Neural cell (in vitro differentiated cells): ENCODE measurements around the gene SMIM10L1. TPM values are rescaled to one million over a fixed set of nuclear protein-coding genes. Genes with fewer than 3 reads are reported as not detected.

Source experiments
- H2AFZ ChIP-seq: fragments of 200-600, 300-800 bp; sonication (generic), shearing (Covaris generic); 2 replicates; pipeline ENCODE4 v1.6.0; 2014; ENCODE audit warnings: low read depth, mild to moderate bottlenecking, antibody characterized with exemption, low read length, moderate library complexity
- H3F3A ChIP-seq: fragments of 200-600 bp; shearing (Covaris generic); 2 replicates; pipeline ENCODE4 v1.6.1; 2016; ENCODE audit warnings: mild to moderate bottlenecking, moderate library complexity, mixed read lengths, antibody characterized with exemption, low read length; ENCODE audit not compliant: insufficient read depth, poor library complexity, severe bottlenecking
- H3K27ac ChIP-seq: fragments of 200-600, 300-800 bp; sonication (generic), shearing (Covaris generic); 2 replicates; pipeline ENCODE4 v1.5.1; 2014; ENCODE audit warnings: mild to moderate bottlenecking, low read length, moderate library complexity
- H3K27me3 ChIP-seq: fragments of 300-800, 200-600 bp; sonication (generic), shearing (Covaris generic); 2 replicates; pipeline ENCODE4 v1.6.0; 2014; ENCODE audit warnings: mild to moderate bottlenecking, low read depth, low read length, moderate library complexity; ENCODE audit not compliant: insufficient read depth
- H3K36me3 ChIP-seq: fragments of 300-800, 200-600 bp; sonication (generic), shearing (Covaris generic); 2 replicates; pipeline ENCODE4 v1.5.1; 2014; ENCODE audit warnings: mild to moderate bottlenecking, antibody characterized with exemption, low read length, moderate library complexity; ENCODE audit not compliant: insufficient read depth
- H3K4me2 ChIP-seq: fragments of 300-800, 200-600 bp; sonication (generic), shearing (Covaris generic); 2 replicates; pipeline ENCODE4 v1.6.0; 2014; ENCODE audit warnings: mild to moderate bottlenecking, low read length
- H3K4me3 ChIP-seq: fragments of 300-800, 200-600 bp; sonication (generic), shearing (Covaris generic); 2 replicates; pipeline ENCODE4 v1.5.1; 2014; ENCODE audit warnings: mild to moderate bottlenecking, low read length, moderate library complexity
- H3K79me2 ChIP-seq: fragments of 200-600 bp; shearing (Covaris generic); replicated peaks from 2 replicates; pipeline ENCODE4 v1.6.0; 2014; ENCODE audit warnings: mild to moderate bottlenecking, low read length, moderate library complexity; ENCODE audit not compliant: insufficient read depth
- H3K9ac ChIP-seq: fragments of 300-800, 200-600 bp; sonication (generic), shearing (Covaris generic); 2 replicates; pipeline ENCODE4 v1.6.1; 2016; ENCODE audit warnings: mild to moderate bottlenecking, low read length, mixed read lengths
- H3K9me2 ChIP-seq: fragments of 200-600 bp; shearing (Covaris generic); 2 replicates; pipeline ENCODE4 v1.6.1; 2016; ENCODE audit warnings: mild to moderate bottlenecking, low read length, mixed read lengths; ENCODE audit not compliant: insufficient read depth
- H3K9me3 ChIP-seq: fragments of 200-600, 300-800 bp; sonication (generic), shearing (Covaris generic); 2 replicates; pipeline ENCODE4 v1.6.1; 2016; ENCODE audit warnings: mild to moderate bottlenecking, mixed run types, low read length, moderate library complexity, mixed read lengths
- H4K20me1 ChIP-seq: fragments of 200-600 bp; shearing (Covaris generic); 2 replicates; pipeline ENCODE4 v1.6.1; 2016; ENCODE audit warnings: mild to moderate bottlenecking, mixed run types; ENCODE audit not compliant: insufficient read depth
- CTCF ChIP-seq: fragments of 450-650 bp; IDR thresholded peaks from 2 replicates; pipeline ENCODE4 v1.5.1; 2014; ENCODE audit warnings: antibody characterized with exemption, mild to moderate bottlenecking, moderate library complexity; ENCODE audit not compliant: poor library complexity, severe bottlenecking
- EP300 ChIP-seq: fragments of 450-650 bp; conservative IDR thresholded peaks from 2 replicates; pipeline ENCODE4 v1.6.1; 2014; ENCODE audit warnings: antibody characterized with exemption, mild to moderate bottlenecking, moderate library complexity; ENCODE audit not compliant: poor library complexity, severe bottlenecking
- EZH2 ChIP-seq: fragments of 200-600, 300-800 bp; shearing (Covaris generic), sonication (generic); IDR thresholded peaks from 2 replicates; pipeline ENCODE4 v1.6.1; 2014; ENCODE audit warnings: antibody characterized with exemption, low read length, borderline replicate concordance, mild to moderate bottlenecking; ENCODE audit not compliant: insufficient read depth, poor library complexity, severe bottlenecking
- MXI1 ChIP-seq: fragments of 450-650 bp; conservative IDR thresholded peaks from 2 replicates; pipeline ENCODE4 v1.6.1; 2014; ENCODE audit warnings: antibody characterized with exemption, mild to moderate bottlenecking; ENCODE audit not compliant: poor library complexity, severe bottlenecking
- POLR2AphosphoS5 ChIP-seq: IDR thresholded peaks from 2 replicates; pipeline ENCODE4 v1.6.1; 2012
- RAD21 ChIP-seq: fragments of 450-650 bp; conservative IDR thresholded peaks from 2 replicates; pipeline ENCODE4 v1.6.1; 2014; ENCODE audit warnings: antibody characterized with exemption, mild to moderate bottlenecking, moderate library complexity
- REST ChIP-seq: IDR thresholded peaks from 2 replicates; pipeline ENCODE4 v1.6.1; 2012; ENCODE audit warnings: borderline replicate concordance
- SMC3 ChIP-seq: fragments of 450-650 bp; conservative IDR thresholded peaks from 2 replicates; pipeline ENCODE4 v1.6.1; 2014; ENCODE audit warnings: antibody characterized with exemption, mild to moderate bottlenecking, moderate library complexity; ENCODE audit not compliant: poor library complexity
- TAF1 ChIP-seq: IDR thresholded peaks from 2 replicates; pipeline ENCODE4 v1.6.1; 2012; ENCODE audit warnings: low read depth
- polyA plus RNA-seq: library from polyadenylated mRNA; depleted of rRNA; stranded (reverse); fragments of >200 nt; gene quantifications from 2 replicates; pipeline ENCODE4 v1.2.3, GENCODE V29; 2014

Gene SMIM10L1
- polyA plus RNA-seq, 1 donor from 2014 or later: 22.0 TPM

- Histone ChIP-seq H3K9me2 (no peaks in the 10 kb centered on the region), H3K36me3 (no peaks in the 10 kb centered on the region), H3K4me3 (no peak overlapping the region), H4K20me1 (no peaks in the 10 kb centered on the region), H3K4me2 (no peak overlapping the region), H3F3A (no peaks in the 10 kb centered on the region), H3K79me2 (peaks cover 19% of the 10 kb centered on the region), H2AFZ (no peak overlapping the region), H3K27ac (no peak overlapping the region), H3K27me3 (no peaks in the 10 kb centered on the region), H3K9ac (no peak overlapping the region), H3K9me3 (no peaks in the 10 kb centered on the region)
- TF ChIP-seq TAF1 (no peak), EP300 (no peak), EZH2 (no peak), CTCF (no peak), SMC3 (no peak), POLR2AphosphoS5 (no peak), MXI1 (no peak), RAD21 (no peak), REST (no peak)
These were observed 7.3 kb downstream of the SMIM10L1 start for GRCh38 chr12:11178250-11178649.

- Histone ChIP-seq H3K4me2 (no peak overlapping the region), H3K9ac (no peak overlapping the region), H3K9me3 (no peaks in the 10 kb centered on the region), H3K36me3 (no peaks in the 10 kb centered on the region), H3K27me3 (no peaks in the 10 kb centered on the region), H3F3A (no peaks in the 10 kb centered on the region), H3K79me2 (no peaks in the 10 kb centered on the region), H4K20me1 (no peaks in the 10 kb centered on the region), H3K4me3 (no peak overlapping the region), H3K9me2 (no peaks in the 10 kb centered on the region), H2AFZ (no peak overlapping the region), H3K27ac (no peak overlapping the region)
- TF ChIP-seq EP300 (no peak), RAD21 (no peak), CTCF (no peak), POLR2AphosphoS5 (no peak)
These were observed 11.5 kb downstream of the SMIM10L1 start for GRCh38 chr12:11182529-11182928.
